C4-2B (cell line): ENCODE measurements around the gene ADA.

Source experiments
- CTCF ChIP-seq: fragments of 450-650 bp; conservative IDR thresholded peaks from 2 replicates; pipeline ENCODE4 v1.5.1; 2017; ENCODE audit warnings: mild to moderate bottlenecking
- ZFX ChIP-seq: fragments of 450-650 bp; IDR thresholded peaks from 2 replicates; pipeline ENCODE4 v1.6.1; 2017

- TF ChIP-seq CTCF, result no peak
- TF ChIP-seq ZFX, result no peak
Observed at GRCh38 chr20:44662261-44662660, 10.8 kb upstream of the ADA start.
